ENCODE measurements around the gene OR51B4. TPM values are rescaled to one million over a fixed set of nuclear protein-coding genes. Genes with fewer than 3 reads are reported as not detected.
"Not testable (repeated sequence)": the region's sequence is repeated elsewhere in the genome, so short reads cannot be mapped to it uniquely, and the experiment has no call there.

OR51B4 gene, protein sequence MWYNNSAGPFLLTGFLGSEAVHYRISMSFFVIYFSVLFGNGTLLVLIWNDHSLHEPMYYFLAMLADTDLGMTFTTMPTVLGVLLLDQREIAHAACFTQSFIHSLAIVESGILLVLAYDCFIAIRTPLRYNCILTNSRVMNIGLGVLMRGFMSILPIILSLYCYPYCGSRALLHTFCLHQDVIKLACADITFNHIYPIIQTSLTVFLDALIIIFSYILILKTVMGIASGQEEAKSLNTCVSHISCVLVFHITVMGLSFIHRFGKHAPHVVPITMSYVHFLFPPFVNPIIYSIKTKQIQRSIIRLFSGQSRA
- total RNA-seq, result not detected

DNA sequence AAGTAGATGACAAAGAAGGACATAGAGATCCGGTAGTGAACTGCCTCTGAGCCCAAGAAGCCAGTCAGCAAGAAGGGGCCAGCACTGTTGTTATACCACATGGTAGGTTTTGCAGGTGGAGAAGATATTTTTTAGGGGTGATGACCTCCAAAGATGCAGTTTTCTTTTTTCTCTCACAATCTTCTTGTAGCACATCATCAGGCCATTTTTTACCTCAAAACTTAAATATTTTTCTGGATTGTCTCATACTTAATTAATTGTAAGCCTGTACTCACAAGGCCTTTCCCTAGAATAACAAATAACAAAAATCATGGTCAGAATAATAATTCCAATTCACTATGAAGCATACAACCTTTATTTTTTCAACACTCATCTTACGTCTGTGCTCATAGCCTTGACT is at the start of gene OR51B4:
TSS of gene OR51B4 (minus strand) at position 101 of the 400 bp plus-strand sequence. CDS start at position 101, 0 bp downstream.
- Mint-ChIP-seq H3K36me3 (no peaks in the 10 kb centered on the region), H3K9me3 (no peaks in the 10 kb centered on the region), H3K27ac (no peak within 1 kb of the TSS)
- DNase-seq (ENCODE audit: low spot score in 2 of 2), result no peak
- no peak for ATAC-seq

DNA sequence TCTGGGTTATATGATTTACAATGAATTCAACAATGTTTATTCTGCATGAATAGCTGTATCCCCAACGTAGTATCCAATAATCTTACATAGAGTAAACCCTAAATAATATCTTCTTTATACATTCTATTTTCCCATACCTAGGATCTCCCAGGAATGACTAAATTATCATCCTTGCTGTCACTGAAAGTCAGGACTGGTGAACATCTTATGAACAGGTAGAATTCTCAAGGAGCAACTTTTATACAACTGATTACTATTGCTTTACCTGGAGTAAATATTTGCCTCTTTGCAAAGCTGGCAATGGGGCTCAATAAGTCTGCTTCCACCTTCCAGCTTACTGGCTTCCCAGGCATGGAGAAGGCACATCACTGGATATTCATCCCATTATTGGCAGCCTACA is 49.5 kb upstream of the OR51B4 start, which contains the start of gene OR51B6:
TSS of gene OR51B6 (plus strand) at position 301 of the 400 bp plus-strand sequence. CDS start at position 301, 0 bp downstream.
- Mint-ChIP-seq H3K9me3 (peaks cover 0 to 3% of the 10 kb centered on the region in 2 donors), H3K27ac (no peak within 1 kb of the TSS), H3K36me3 (peaks cover 0 to 4% of the 10 kb centered on the region in 2 donors)
- ATAC-seq, result no peak
- no peak for DNase-seq (ENCODE audit: low spot score in 2 of 2)

DNA sequence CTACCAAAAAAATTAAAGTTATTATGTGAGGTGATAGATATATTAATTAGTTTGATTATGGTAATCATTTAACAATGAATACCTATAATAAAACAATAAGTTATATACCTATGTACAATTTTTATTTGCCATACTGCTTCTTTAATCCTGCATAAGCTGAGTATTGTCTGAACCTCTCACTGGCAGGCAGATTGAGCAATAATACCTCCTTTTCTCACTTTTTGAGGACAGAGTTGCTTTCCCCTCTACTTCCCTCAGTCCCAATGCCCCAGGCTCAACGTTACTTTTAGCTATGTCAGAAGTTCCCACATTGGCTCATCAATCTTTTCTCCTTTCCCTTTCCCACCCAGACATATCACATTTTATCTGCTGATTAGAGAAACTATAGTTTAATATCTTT is 47.8 kb upstream of the OR51B4 start:
- no peaks in the 10 kb centered on the region for H3K9me3 Mint-ChIP-seq
- peaks cover 0 to 4% of the 10 kb centered on the region in 2 donors for H3K36me3 Mint-ChIP-seq
- H3K27ac Mint-ChIP-seq, result no peak overlapping the region
- DNase-seq (ENCODE audit: low spot score in 2 of 2) (no peak), ATAC-seq (no peak)

DNA sequence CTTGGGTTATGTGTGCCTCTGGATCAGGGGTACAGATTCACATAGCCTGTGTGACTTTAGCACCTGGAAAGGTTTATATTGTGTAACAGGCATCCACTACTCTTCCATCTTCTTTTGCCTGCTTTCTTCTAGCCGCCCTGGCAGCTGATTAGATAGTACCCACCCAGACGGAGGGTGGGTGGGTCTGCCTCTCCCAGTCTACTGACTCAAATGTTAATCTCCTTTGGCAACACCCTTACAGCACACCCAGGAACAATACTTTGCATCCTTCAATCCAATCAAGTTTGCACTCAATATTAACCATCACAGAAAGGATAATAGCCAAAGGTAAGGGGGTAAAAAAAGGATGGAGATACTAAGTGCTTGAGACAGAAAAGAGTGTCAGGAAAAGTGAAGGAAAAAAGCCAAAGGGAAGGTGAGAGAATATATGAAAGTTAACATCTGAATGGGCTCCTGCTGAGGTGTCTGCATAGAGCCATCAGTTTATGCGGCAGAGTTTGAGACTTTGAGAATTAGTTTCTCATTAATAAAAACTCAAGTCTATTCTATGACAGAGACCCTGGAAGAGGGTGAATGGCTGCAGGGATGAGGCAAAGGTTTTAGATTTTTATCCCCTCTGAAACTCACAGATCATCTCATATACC is 46.9 kb upstream of the OR51B4 start:
- DNase-seq (ENCODE audit: low spot score in 2 of 2) (no peak), ATAC-seq (no peak)
- Mint-ChIP-seq H3K36me3 (peaks cover 0 to 4% of the 10 kb centered on the region in 2 donors), H3K27ac (no peak overlapping the region), H3K9me3 (no peaks in the 10 kb centered on the region)

DNA sequence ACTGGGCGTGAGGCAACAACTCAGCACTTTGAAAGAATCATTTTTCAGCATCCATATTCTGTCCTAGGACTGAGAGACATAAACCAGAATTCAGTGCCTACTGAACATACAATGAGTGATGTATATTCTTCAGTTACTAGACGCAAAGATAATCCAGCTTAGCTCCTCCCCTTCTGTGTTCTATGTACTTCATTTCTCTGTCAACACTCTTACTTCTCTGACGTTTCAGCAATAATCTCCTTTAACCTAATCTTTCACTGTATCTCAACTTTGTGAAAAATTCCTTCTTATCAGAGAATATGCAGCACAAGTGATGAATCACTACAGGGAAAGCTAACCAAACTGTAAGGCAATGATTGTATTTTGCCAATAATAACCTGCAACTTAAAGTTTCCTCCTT is 44.1 kb upstream of the OR51B4 start:
- DNase-seq (ENCODE audit: low spot score in 2 of 2) (no peak), ATAC-seq (no peak)
- Mint-ChIP-seq H3K9me3 (no peaks in the 10 kb centered on the region), H3K27ac (no peak overlapping the region), H3K36me3 (no peaks in the 10 kb centered on the region)

DNA sequence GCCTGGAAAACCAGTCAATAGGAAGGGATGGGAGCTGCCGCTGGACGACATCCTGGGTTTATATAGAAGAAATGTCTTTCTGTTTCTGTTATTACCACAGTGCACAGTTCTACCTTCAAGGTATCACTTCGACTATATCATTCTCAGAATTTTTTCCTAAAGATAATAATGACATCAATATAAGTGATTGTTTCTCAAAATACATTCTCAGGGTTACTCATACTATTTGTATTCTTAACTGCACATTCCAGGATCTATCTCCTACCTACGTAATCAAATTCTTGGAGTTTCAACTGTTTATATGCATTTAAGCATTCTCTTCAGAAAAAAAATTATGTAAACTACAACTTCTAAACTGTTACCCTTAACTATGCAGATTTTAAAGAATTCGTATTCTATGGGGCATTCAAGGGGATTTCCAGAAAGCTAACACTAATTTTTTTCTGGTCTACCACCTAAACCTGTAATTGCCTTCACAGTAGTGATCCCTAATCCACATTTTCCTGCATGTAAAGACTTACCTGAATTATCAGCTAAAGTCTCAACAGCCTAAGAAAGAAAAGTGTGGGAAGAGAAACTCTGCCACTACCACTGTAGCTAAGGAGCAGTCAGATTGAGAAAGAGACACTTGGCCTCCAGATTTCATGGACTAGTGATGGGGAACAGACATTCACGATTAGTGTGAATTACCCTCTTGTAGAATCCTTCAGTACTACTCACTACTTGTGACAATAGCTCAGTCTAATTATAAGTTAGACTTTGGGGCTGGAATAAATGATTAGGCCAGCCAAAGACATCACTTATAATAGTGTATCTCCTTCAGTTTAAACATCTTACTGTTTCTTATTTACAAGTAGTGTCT is 42.0 kb upstream of the OR51B4 start, which contains the start of gene OR51B5:
TSS of gene OR51B5 (minus strand) at position 51 of the 862 bp plus-strand sequence. CDS start at position 51, 0 bp downstream.
- ATAC-seq, result no peak
- Mint-ChIP-seq H3K9me3 (no peaks in the 10 kb centered on the region), H3K27ac (no peak within 1 kb of the TSS), H3K36me3 (no peaks in the 10 kb centered on the region)
- no peak for DNase-seq (ENCODE audit: low spot score in 2 of 2)

DNA sequence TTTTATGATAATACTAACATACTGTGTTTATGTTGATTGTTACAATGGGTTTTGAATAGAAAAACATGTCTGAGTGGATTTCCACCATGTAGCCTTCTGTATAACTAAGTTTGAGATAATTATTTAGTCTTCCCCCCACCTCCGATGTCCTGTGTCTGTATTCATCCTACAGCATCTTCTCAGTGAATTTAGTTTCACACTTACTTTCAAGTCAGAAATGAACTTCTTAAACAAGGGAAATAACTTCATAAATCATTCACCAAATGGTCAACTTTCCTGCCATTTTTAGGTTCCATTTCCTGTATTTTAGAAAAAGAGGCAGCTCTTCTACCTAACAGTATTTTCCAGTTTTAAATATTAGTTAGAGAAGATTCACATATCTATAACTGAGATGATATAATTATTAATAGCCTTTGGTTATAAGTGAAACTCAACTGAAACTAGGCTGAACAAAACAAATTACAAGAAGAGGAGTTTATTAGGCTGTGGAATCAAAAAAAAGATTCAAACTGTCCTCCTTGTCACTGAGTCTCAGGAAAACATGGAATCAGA is 38.1 kb upstream of the OR51B4 start:
- Mint-ChIP-seq H3K9me3 (no peaks in the 10 kb centered on the region), H3K36me3 (no peaks in the 10 kb centered on the region), H3K27ac (no peak overlapping the region)
- ATAC-seq (no peak), DNase-seq (ENCODE audit: low spot score in 2 of 2) (no peak)

DNA sequence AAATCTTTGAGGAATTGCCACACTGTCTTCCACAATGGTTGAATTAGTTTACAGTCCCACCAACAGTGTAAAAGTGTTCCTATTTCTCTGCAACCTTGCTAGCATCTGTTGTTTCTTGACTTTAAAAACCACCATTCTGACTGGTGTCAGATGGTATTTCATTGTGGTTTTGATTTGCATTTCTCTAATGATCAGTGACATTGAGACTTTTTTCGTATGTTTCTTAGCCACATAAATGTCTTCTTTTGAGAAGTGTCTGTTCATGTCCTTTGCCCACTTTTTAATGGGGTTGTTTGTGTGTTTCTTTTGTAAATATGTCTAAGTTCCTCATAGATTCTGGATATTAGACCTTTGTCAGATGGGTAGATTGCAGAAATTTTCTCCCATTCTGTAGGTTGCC is 35.5 kb upstream of the OR51B4 start:
- not testable (repeated sequence) for H3K36me3 Mint-ChIP-seq; ATAC-seq; DNase-seq (ENCODE audit: low spot score in 2 of 2); H3K9me3 Mint-ChIP-seq; H3K27ac Mint-ChIP-seq

DNA sequence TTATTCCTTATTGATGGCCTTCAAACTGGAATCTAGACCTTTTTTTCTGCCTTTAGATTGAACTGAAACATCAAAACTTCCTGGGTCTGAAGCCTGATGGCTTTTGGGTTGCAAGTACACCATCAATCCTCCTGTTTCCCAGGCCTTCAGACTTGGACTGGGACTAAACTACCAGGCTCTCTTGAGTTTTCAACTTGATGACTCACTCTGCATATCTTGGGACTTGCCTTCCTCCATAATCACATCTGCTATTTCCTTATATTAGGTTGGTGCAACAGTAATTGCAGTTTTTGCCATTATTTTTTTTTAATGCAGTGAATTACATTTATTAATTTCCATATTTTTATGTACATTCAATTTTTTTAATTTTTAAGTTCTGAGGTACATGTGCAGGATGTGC is 34.6 kb upstream of the OR51B4 start:
- ATAC-seq (no peak), DNase-seq (ENCODE audit: low spot score in 2 of 2) (no peak)
- H3K36me3 Mint-ChIP-seq, result no peaks in the 10 kb centered on the region
- no peak overlapping the region for H3K27ac Mint-ChIP-seq
- H3K9me3 Mint-ChIP-seq, result no peaks in the 10 kb centered on the region

DNA sequence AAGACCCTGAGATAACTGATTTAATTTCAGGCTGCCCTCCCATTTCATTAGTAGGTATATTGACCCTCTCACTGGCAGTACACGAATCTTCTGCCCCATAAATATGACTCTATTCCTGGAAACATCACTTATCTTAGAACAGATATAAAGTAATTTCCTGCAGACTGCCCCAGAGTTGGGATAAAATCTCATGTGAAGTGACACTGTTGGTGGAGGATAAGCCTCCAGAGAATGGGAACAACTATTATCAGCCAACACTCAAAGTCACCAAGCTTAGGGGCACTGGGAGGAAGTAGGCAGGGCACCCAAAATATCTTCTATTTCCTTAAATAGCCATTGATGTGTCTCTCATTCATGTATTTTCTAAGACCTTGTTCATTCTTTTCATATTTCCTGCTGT is 33.4 kb upstream of the OR51B4 start:
- ATAC-seq, result no peak
- H3K36me3 Mint-ChIP-seq, result no peaks in the 10 kb centered on the region
- no peak overlapping the region for H3K27ac Mint-ChIP-seq
- no peaks in the 10 kb centered on the region for H3K9me3 Mint-ChIP-seq
- no peak for DNase-seq (ENCODE audit: low spot score in 2 of 2)

DNA sequence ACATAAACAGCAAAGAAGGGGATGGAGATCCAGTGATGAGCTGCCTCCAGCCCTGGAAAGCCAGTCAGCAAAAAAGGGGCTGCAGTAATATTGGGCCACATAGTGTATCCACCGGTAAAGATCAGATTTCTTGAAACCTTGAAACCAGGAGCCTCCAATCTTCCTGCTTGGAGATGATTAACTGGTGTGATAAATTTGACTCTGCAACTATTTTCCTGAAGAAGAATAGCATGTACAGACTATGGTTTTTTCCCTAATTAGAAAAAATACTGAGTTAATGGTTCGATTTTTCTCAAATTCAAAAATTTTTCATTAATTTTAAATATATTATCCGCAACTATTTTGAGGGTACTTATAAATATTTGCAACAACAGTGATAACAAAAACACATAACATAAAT is 22.5 kb upstream of the OR51B4 start, which contains the start of gene OR51B2:
TSS of gene OR51B2 (minus strand) at position 101 of the 400 bp plus-strand sequence. CDS start at position 101, 0 bp downstream.
- no peak within 1 kb of the TSS for H3K27ac Mint-ChIP-seq
- ATAC-seq (no peak), DNase-seq (ENCODE audit: low spot score in 2 of 2) (no peak)
- H3K9me3 Mint-ChIP-seq, result no peaks in the 10 kb centered on the region
- H3K36me3 Mint-ChIP-seq, result no peaks in the 10 kb centered on the region

DNA sequence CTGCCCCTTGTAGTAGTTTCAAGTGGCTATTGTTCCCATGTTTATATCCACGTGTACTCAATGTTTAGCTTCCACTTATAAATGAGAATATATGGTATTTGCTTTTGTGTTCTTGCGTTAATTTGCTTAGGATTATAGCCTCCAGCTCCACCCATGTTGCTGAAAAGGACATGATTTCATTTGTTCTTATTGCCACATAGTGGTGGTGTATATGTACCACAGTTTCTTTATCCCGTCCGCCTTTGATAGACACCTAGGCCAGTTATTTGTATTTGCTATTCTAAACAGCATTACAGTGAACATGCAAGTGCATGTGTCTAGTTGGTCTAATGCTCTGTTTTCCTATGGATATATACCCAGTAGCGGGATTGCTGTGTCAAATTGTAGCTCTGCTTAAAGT is 15.5 kb upstream of the OR51B4 start:
- ATAC-seq (no peak), DNase-seq (ENCODE audit: low spot score in 2 of 2) (no peak)
- H3K27ac Mint-ChIP-seq, result no peak overlapping the region
- H3K36me3 Mint-ChIP-seq, result no peaks in the 10 kb centered on the region
- peaks cover 0 to 3% of the 10 kb centered on the region in 2 donors for H3K9me3 Mint-ChIP-seq

DNA sequence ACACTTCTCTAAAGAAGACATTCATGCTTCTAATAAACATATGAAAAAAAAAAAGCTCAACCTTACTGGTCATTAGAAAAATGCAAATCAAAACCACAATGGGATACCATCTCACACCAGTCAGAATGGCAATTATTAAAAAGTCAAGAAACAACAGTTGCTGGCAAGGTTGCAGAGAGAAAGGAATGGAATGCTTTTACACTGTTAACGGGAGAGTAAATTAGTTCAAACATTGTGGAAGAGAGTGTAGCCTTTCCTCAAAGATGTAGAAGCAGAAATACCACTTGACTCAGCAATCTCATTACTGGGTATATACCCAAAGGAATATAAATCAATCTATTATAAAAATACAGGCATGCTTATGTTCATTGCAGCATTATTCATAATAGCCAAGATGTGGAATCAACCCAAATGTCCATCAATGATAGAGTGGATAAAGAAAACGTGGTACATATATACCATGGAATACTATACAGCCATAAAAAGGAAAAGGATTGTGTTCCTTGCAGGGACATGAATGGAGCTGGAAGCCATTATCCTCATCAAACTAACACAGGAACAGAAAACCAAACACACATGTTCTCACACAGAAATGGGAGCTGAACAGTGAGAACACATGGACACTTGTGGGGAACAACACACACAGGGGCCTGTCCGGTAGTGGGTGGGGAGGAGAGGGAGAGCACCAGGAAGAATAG is 11.7 kb upstream of the OR51B4 start:
- not testable (repeated sequence) for ATAC-seq; H3K27ac Mint-ChIP-seq; DNase-seq (ENCODE audit: low spot score in 2 of 2); H3K36me3 Mint-ChIP-seq; H3K9me3 Mint-ChIP-seq

DNA sequence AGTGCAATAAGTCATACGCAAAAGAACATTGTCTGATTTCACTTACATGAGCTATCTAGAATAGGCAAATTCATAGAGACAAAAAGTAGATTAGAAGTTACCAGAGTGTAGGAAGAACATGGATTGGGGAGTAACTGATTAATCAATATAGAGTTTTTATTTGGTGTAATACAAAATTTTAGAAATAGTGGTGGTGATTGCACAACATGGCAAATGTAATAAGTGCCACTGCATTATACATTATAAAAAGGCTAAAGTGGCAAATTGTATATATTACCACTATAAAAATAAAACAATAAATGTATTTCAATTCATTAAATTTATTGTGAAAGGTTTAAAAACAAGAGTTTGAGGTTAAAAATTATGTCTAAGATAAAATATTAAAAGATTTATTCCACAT is 8.7 kb upstream of the OR51B4 start:
- ATAC-seq (no peak), DNase-seq (ENCODE audit: low spot score in 2 of 2) (no peak)
- H3K9me3 Mint-ChIP-seq, result no peaks in the 10 kb centered on the region
- no peaks in the 10 kb centered on the region for H3K36me3 Mint-ChIP-seq
- no peak overlapping the region for H3K27ac Mint-ChIP-seq

DNA sequence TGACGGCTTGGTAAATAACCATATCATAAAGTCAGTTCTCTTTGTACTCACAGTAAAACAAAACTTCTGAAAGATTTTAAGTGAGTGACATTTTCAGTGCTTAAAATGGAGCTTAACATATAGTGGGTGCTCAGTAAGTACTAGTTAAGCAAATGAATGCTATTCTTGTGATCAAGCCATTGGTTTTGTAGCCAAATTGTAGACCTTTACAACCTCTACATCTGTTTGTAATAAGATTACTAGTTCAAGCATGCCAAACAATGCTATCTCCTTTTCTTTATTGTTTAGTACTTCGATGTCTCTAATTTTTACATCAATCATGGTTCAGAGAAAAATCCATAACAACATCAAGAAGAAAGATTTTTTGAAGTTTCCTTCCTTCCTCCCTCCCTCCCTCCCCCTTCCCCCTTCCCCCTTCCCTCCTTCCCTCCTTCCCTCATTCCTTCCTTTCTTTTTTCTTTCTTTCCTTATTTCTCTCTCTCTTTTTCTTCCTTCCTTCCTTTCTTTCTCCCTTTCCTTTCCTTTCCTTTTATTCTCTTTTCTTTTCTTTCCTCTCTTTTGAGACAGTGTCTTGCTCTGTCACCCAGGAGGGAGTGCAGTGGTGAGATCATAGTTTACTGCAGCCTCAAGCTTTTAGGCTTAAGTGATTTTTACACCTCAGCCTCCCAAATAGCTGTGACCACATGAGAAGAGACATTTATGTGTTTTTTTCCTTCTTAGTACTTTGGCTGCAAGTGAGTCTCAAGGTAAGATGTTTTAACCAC is 5.7 kb upstream of the OR51B4 start:
- Mint-ChIP-seq H3K36me3 (no peaks in the 10 kb centered on the region), H3K9me3 (no peaks in the 10 kb centered on the region), H3K27ac (no peak overlapping the region)
- ATAC-seq (no peak), DNase-seq (ENCODE audit: low spot score in 2 of 2) (no peak)
